HL-60/S4 treated with phorbol 12-myristate 13-acetate at 8.2 ng/mL for 4 days and 3 days (cell line): ENCODE measurements around the gene OTUD3.

Experiments used
- in situ Hi-C: fragments of 300-500 bp; cut with MboI; formaldehyde crosslinking; loops from 2 replicates; pipeline ENCODE4 v1.15.0; 2022; ENCODE audit warnings: low sequenced_read_pairs

The OTUD3 gene

DNA sequence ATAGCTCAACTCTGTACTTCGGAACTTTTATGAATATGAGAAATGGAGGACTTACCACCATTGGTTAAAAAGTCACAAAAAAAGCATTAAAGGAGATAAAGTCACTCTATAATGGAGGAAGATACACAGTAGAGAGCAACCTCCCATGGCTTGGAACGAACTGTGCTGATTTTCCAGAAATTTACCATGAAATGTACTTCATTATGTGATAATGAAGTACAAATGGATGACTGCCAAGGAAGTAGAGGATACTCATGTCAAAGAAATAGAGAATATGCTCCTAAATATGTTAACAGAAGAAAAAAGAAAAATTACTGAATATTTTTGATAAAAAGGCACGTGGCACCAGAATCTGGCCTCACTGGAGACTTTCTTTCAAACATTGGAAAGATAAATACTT lies 64.8 kb downstream of the OTUD3 start:
- in situ Hi-C loops: no loop called here

DNA sequence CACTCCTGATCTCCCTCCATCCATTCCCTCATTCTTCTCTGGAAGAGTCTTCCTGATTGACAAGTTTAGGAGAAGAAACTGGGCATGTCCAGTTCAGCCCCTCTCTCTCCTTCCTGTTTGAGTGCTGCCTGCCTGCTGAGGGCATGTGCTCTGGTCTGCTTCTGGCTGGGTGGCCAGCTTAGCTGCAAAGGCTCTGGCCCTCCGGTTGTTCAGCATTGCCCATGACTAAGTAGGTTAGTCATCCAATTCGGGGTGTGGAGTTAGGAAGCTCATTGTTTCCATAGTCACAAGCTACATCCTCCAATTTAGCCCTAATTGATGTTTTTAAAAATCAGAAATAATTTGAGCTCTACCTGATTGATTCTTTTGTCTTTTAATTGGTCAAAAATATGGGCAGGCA lies 66.8 kb downstream of the OTUD3 start:
- in situ Hi-C loops: no loop called here

DNA sequence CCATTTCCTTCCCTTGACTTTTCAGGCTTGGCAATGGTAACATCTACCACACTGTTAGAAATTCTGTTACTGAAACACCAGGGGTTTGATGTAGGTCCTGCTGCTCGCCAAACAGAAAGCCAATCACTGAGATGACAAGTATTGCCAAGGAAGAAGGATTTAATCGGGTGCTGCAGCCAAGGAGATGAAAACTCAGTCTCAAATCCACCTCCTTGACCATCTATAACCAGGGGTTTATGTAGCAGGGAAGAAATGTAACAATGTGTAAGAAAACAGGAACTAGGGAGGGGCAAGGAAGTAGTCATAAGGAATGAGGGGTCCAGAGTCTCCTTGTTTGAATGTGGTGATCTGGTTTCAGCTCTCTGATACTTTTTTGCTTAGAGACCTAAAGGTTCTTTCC lies 71.9 kb downstream of the OTUD3 start:
- in situ Hi-C loops: no loop called here

DNA sequence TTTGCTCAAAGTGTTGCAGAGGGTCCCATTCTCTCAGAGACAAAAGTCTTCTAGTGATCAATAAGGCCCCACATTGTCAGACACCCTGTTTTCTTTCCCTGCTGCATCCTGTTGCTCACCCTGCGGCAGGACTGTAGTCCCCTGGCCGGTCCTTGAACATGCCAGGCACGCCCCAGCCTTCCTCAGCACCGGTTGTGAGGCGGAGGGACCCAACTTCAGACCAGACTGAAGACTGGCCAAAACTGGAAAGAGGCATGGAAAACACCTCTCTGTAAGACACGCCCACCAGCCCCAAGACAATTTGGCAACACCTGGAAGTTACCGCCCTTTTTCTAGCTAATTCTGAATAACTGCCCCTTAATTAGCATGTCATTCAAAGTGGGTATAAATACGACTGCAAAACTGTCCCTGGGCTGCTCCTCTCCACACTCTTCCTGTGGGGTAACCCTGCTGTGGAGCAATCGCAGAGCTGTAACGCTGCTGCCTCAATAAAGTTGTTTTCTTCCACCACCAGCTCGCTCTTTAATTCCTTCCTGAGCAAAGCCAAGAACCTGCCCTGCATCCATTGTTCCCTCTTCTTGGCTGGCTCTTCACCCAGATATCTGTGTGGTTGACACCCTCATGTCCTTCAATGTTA lies 73.5 kb downstream of the OTUD3 start:
- in situ Hi-C loops: no loop called here

DNA sequence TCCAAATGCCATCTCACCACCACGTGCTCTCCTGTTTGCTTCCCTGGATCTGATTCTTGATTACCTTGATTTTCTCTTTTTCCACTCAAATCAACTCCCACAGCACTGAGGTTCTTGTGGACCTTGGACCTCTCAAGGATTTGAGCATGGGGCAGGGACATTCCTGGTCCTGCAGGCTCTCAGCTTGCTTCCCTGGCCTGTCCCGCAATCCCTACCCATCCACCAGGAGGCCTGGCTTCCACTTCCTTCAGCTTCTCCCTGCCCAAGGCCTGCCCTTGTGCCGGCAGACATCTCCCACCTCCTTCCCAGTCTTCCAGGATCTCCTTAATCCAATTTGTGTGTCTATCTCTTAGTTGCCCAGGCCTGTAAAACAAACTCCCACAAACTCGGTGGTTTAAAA lies 75.6 kb downstream of the OTUD3 start:
- in situ Hi-C loops: no loop called here

DNA sequence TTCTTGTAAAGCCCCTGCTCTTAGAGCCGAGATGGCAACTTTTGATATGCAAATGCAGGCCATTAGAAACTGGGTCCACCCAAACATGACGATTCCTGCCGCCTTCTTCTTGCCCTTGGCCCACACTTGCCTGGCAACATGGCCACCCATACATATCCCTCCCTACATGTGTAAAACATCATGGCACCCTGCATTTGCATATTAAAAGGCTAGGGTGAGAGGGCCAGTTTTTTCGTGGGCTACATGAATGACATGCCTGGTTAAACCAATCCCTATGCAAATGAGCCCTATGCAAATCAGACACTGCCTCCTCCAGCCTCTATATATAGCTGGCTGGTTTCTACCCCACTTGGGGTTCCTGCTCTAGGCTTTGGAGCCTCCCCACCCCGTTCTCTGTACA lies 78.4 kb downstream of the OTUD3 start:
- in situ Hi-C loops: no loop called here
